ENCODE measurements around the gene C16orf74.

- no peak for TF ChIP-seq CTCF (IDR thresholded peaks at IDR 0.05)
- TF ChIP-seq EZH2 (IDR thresholded peaks at IDR 0.05; ENCODE audit: borderline replicate concordance, insufficient read depth, low read depth, low read length, poor library complexity, severe bottlenecking), result no peak
These were observed 45.3 kb upstream of the C16orf74 start for GRCh38 chr16:85796152-85796551.

Measured in B cell (primary cell).